ENCODE data around the gene CADPS.

CADPS gene

DNA sequence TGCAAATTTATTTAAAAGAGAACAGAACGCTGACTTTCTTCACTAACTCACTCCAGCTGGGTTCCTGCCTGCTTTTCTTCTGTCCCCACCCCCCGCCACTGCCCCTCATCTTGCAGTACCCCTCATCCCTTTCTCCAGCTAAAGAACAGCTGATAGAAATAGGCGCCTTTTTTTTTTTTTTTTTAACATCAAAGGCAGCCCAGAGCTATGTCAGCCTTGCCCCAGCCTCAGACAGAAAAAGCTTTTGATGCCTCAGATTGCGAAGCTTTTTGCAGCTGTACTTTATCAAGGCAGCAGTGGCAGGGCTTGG lies 1.8 kb downstream of the CADPS start:
- DNase-seq = no peak

DNA sequence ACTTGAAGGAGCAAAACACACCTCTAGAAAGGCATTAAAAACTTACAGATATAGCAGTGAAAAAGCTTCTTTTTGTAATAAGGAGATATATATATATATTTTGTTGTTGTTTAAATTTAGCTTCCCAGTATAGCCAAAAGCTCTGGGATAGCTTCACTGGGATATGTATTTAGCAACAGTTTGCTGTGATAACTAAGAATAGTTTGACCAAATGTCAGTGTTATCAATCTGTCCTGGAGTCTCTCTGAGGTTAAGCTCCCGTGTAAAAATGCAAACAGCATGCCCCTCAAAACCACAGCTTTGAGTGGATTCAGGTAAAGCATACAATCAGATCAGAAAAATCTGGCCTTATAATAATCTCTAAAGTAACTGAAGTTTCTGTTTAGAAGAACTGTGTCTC lies 2.9 kb downstream of the CADPS start:
- DNase-seq = no peak

DNA sequence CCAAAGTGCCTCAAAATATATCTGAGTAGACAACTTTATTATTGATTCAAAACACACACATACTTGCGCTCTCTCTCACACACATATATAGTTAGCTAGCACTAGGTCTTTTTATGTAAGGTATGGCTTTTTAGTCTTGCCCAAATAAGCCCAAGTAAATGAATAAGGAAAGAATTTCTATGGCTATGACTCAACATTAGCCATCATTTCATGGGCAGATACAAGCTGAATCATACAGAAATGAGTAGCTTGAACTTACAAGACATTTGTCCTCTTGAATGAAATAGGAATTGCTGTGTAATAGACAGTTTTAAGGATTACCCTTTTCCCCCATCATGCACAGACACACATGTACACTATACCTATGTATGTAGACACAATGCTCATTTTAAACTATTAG lies 4.9 kb downstream of the CADPS start:
- DNase-seq = no peak

GRCh38 chr3:62863648-62864047 lies 11.6 kb downstream of the CADPS start:
- no peak for DNase-seq

GRCh38 chr3:62859203-62859791 lies 15.9 kb downstream of the CADPS start:
- DNase-seq = no peak

GRCh38 chr3:62845996-62846395 lies 29.2 kb downstream of the CADPS start:
- no peak for DNase-seq

- DNase-seq = no peak
Observed at GRCh38 chr3:62843508-62843907, 31.7 kb downstream of the CADPS start.

DNA sequence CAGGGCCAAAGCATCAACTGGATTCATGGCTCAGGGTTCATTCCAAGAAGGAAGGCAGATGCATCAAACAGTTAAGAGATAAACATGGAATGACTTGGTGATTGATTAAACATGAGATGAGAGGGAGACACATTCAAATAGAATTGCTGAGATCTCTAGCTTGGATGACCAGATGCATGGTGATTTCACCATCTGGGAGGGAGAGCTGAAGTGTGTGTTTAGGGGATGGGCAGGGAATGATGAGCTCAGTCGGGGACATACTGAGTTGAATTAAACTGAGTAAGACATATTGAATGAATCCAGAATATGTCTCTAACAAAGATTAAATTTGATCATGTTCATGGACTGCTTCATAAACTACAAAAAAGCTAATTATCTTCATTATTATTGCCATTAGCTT lies 35.5 kb downstream of the CADPS start:
- DNase-seq = no peak

GRCh38 chr3:62837145-62837787 lies 38.0 kb downstream of the CADPS start:
- no peak for DNase-seq

DNA sequence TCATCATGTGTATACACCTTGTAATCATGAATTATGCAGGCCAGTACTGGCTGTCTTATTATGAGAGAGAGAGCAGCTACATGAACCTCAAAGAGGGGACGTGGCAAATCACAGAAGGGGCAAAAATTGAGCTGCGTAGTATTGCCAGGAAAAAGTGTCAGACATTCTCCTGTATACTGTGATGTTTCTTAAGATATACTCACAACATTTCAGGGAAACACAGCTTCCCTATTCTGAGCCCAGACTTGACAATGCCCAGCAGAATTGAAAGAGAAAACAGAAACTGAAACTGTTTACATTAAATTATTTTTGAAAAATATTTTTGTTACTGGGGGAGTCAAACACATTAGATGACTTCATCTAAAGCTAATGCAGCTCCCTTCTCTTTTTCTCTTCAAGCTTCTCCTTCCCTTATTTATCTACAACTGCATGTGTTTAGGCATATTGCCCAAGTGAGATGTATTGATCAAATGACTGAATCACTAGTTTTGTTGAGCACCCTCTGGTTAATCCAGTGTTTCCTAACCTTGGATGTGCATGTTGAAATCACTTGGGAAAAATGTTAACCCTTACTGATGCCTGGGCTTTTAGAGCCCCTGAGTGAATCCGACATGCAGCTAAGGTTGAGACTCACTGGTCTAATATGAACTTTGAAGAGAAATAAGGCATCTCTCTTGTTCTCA lies 39.5 kb downstream of the CADPS start:
- DNase-seq = no peak

DNA sequence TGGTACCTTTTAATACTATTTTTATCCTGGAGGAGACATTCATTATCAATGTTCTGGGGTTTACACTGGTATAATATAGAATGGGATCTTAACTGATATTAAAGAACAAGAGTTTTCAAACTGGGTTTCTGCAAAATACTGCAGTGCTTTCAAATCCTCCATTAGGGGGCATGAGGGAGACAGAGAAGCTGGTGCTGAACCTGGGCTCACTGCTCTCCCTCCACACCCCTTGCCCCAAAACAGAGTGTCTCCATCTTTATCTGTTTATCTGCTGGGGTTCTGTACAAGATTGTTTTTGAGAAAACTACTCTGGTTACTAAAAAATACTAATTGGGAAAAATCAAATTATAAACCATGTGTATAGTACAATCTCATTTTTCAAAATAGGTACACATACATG lies 41.7 kb downstream of the CADPS start:
- DNase-seq = peak; percentile 9

GRCh38 chr3:62832553-62832952 lies 42.7 kb downstream of the CADPS start:
- DNase-seq = no peak

DNA sequence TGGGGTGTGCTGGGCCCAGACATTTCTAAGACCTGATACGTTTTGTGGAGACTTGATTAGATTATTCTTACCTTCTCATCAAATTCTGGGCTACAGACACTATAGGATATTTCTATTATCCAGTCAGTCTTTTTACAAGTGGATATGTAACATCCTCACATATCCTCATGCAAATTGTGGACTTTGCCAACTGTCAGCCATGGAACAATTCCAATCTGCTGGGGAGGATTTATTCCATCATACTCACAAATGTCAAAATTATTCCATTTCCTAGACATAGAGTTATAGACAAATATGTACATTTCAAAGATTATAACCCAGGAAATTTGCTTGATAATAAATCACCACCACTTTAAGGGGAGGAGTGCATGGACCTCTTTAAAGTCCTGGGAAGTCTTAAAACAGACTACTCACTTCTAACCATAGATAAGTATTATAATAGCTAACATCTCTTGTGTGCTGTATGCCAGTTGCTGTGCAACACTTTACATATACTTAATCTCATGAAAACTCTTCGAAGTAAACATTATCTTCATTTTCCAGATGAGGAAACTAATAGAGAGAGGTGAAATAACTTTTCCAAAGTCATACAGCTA lies 44.4 kb downstream of the CADPS start:
- DNase-seq = no peak

DNA sequence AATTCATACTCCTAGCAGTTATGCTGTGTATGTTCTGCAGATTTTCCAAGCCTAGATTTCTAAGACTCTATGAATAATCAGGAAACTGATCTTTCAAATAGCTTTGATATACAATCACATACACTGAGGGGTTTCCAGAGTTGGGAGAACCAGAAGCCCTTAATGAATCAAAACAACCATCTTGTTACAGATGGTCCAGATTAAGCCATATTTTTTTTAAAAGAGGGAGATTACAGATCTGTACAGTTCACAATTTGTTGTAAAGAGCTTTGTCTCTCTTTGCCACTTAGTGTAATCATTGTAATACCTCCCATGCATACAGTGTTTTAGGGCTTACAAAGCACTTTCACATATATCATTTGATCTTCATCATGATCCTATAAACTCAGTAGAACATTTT lies 47.7 kb downstream of the CADPS start:
- DNase-seq = no peak

DNA sequence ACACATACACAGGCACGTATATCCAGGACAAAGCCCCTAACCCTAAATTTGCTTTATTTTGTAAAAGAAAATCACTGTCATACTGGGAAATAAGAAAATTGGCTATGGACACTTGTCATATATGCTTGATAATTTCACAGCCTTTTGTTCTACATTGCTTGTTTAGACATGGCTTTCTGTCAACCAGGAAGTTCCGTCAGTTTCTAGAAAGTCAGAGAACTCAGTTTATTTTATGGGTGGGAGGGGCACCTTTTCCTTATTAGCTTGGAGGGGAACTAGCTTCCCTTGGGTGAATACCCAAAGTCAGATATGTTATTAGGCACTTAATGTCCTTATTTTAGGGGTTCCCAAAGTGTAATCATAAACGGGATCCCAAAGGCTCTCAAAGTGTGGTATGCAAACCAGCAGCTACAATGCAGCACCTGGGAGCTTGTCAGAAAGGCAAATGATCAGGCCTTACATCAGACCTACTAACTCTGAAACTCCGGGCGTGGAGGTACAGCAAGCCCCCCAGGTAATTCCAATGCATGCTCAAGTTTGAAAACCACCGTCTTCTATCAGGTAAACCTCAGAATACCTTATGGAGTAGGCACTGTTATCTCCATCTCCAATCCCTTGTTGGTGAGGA lies 50.1 kb downstream of the CADPS start:
- no peak for DNase-seq

DNA sequence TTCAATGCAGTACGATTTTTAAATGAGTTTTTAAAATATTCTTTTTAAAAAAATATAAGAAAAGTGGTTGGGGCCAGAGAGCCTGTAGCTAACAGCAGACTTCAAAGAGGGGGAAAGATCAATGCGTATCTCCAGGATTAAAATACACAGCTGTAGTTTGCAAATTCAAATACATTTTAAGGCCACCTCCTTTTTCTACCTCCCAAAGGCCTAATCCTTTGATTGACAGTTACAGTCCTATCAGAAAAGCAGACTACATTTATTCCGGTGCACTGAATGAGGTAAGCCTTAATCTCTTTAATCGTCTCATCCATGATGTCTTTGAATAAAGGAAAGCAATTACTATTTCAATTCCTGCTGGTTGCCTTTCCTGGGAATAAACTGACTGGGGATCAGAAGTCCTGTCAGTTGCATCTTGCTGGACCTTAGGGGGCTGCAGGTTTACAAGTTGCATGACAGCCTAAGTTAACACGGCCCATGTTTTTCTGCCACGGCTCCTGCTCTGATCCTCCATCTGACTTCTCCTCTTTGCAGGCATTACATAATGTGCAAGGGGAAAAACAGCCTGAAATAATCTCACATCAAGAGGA lies 51.7 kb downstream of the CADPS start:
- DNase-seq = no peak

DNA sequence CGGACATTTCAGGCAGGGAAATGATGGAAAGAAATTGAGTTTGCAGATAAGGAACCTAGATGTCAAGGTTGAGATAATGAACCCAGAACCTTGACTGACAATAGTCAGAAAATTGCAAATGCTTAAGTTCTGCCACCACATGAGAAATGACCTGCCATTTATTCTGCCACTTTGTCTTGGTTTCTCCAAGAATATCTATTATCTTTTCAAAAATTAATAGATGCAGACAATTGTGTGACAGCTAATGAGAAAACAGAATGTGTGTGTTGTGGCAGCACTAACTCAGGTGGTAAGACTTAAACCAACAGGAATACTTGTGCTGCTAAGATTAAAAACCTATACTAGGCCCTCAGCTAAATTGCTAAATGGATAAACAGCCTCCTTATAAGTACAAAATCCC lies 52.3 kb downstream of the CADPS start:
- no peak for DNase-seq

GRCh38 chr3:62818347-62818746 lies 56.9 kb downstream of the CADPS start:
- DNase-seq = no peak

- DNase-seq = no peak
Observed at GRCh38 chr3:62817678-62818077, 57.5 kb downstream of the CADPS start.

GRCh38 chr3:62815981-62816380 lies 59.2 kb downstream of the CADPS start:
- DNase-seq = no peak

GRCh38 chr3:62812631-62813030 lies 62.6 kb downstream of the CADPS start:
- no peak for DNase-seq

- DNase-seq = no peak
Observed at GRCh38 chr3:62811119-62811518, 64.1 kb downstream of the CADPS start.

GRCh38 chr3:62809369-62809768 lies 65.8 kb downstream of the CADPS start:
- no peak for DNase-seq

All from NCI-H1092 treated with DMSO at 0.1 percent for 48 hours (cell line).